Subcutaneous adipose tissue (tissue), 4 donors: ENCODE results near the gene ADK. TPM values are rescaled to one million over a fixed set of nuclear protein-coding genes. Genes with fewer than 3 reads are reported as not detected.

Experiments used
- total RNA-seq, 4 donors: library from RNA; depleted of rRNA; stranded (reverse); fragments of >200 nt; gene quantifications; one replicate each; pipeline ENCODE4 v1.1.0, GENCODE V29; 2016
- TF ChIP-seq, protein P1 (sequence below): fragments of 450-650 bp; IDR thresholded peaks from one replicate; pipeline ENCODE4 v1.5.1; 2016; ENCODE audit warnings: low read depth, mild to moderate bottlenecking, control low read depth, antibody characterized with exemption, moderate library complexity

The ADK gene
- total RNA-seq = 10 to 100 TPM; 21.7 to 52.2 (median 38.8) TPM

DNA sequence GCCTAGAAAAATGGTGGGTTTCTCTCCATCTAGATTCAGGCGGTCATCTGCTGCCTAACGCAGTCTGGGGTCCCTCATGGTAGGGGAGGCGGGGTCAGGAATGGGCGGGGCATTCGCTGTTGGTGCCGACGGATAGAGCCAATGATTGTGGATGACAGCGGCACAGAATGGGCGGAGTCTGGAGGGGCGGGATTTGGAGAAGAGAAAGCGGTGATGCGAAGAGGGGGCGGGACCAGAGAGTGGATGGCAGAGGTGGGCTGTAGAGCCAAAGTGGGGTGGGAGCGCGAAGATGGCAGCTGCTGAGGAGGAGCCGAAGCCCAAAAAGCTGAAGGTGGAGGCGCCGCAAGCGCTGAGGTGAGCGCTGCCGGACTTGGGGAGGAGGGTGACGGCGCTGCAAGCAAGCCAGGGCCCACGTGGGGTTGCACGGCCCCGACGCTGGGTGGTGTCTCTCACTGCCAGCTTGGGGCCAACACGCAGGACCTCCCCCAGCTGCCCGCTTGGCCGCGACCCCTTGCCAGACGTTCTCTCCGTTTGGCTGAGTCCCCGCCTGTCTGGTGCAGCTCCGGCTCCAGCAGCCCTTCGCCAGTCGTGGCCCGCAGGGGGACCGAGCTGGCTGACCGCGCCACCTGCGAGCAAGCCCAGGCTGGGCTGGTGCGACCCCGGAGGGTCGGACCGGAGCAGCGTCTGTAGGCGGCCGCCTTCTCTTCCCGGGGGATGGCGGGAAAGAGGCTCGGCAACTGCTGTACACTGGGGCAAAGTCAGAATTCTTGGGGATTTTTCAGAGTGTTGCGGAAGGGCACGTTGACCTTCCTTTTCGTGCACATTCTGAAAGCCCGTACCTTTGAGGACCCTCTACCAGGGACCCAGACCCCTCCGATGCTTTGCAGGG, at the start of gene ADK:
ADK (plus strand) TSS at position 232 of the 889 bp plus-strand sequence; CDS start at position 290, 58 bp downstream.
- TF ChIP-seq, protein P1, sequence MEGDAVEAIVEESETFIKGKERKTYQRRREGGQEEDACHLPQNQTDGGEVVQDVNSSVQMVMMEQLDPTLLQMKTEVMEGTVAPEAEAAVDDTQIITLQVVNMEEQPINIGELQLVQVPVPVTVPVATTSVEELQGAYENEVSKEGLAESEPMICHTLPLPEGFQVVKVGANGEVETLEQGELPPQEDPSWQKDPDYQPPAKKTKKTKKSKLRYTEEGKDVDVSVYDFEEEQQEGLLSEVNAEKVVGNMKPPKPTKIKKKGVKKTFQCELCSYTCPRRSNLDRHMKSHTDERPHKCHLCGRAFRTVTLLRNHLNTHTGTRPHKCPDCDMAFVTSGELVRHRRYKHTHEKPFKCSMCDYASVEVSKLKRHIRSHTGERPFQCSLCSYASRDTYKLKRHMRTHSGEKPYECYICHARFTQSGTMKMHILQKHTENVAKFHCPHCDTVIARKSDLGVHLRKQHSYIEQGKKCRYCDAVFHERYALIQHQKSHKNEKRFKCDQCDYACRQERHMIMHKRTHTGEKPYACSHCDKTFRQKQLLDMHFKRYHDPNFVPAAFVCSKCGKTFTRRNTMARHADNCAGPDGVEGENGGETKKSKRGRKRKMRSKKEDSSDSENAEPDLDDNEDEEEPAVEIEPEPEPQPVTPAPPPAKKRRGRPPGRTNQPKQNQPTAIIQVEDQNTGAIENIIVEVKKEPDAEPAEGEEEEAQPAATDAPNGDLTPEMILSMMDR = no peak

DNA sequence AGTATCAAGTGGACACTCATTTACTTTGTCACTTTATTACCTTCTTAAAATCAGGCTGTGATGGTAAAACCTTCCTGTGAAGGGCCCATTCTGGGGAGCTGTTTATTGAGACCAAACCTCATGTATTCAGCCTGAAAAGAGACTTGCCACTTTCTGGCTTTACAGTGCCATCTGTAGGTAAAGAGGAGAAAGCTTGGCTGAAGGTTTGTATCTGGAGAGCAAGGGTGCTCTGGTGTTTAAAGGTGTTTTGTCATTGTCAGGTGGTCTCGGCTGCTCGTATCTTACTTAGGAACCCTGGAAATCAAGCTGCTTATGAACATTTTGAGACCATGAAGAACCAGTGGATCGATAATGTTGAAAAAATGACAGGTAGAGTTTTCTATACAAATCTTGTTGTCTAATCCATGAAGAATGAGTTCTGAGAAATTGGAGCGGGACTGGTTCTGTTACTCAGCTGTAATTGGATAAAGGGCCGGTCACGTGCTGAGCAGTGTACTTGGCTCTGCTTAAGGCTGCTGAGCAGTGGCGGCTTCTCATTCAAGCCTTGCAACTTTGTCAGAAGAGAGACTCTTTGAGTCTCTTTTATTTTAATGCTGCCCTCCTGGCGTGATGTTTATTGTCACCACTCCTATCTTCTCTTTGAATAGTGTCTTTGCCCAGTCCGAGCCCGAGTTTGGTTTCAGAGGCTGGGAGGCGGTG, 47.3 kb upstream of the ADK start:
- TF ChIP-seq, protein P1 = no peak

DNA sequence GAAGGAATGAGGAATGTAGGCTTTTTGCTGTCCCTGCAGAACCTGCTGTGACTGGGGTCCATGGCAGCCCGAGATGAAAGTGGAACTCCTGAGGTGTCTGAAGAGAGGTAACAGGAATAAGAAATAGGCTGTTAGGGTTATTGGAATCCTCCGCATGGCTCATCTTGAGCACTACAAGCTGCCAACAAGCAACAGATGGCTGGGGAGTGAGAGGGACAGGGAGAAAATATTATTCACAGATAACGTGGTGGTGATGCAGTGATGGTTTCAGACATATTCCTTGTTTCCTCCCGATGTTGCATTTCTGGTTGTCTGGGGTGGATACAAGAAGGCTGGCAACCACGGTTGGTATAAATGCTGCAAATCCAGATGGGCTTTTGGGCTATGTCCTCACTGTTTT, 46.5 kb upstream of the ADK start:
- TF ChIP-seq, protein P1 = no peak

DNA sequence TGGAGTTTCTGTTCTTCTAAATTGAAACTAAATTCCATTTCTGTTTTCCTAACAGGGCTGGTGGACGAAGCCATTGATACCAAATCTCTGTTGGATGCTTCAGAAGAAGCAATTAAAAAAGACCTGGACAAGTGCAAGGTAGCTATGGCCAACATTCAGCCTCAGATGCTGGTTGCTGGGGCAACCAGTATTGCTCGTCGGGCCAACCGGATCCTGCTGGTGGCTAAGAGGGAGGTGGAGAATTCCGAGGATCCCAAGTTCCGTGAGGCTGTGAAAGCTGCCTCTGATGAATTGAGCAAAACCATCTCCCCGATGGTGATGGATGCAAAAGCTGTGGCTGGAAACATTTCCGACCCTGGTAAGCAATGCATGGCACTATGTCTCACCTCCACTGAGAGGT, 46.0 kb upstream of the ADK start:
- TF ChIP-seq, protein P1 = no peak

DNA sequence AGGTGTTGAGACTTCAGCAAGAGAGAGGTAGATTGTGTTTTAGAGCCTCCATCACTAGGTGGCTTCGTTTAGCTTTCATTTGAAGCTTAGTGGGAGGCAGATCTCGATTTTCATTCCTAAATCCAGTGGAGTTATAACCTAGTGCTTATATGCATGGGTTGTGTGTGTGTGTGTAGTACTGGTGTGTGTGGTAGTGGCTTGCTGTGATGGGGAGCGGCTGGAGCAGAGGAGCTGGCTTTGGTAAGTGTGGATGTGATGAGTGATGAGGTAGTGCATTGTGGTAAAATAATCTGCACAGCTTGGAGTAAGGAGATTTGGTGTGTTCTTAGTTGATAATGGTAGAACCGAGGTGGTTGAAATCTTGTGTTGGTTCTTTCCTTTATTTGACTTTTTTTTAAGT, 43.6 kb upstream of the ADK start:
- TF ChIP-seq, protein P1 = no peak

DNA sequence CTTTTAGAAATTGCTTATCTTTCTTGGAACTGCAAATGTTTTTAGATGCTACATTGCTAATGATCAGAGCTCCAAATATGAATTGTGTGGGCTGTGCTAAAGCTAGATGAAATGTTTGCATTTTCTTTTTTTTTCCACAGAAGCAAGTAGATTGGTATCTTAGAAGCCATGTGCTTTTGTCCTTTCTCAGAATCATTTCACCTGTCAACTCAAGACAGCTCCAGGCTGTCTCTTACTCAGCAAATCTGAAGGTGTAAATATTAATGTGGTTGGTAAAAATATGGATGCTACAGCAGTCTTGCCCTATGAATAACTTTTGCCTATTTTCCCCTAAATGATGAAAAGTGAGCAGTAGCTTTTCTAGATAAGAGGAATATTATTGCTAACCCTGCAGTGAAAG, 41.6 kb upstream of the ADK start:
- TF ChIP-seq, protein P1 = no peak

DNA sequence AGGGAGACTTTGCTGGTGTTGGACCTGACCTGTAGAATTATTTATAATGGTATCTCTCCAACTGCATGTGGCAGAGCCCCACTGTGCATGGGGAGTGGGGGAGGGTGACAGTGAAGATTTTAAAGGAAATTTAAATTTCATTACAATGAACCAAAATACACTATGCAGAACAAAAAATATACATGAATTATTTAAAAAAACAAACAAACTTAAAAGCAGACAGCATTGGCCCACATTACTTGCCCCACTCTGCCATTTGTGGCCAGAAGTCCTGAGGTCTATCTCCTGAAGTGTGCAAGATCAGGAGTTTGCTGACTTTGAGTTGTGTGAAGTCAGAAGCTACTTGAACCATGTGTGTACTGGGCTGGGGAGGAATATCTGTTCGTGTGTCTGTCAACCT, 40.9 kb upstream of the ADK start:
- TF ChIP-seq, protein P1 = no peak
